ENCODE measurements around the gene MAGEA9B. TPM values are rescaled to one million over a fixed set of nuclear protein-coding genes. Genes with fewer than 3 reads are reported as not detected.
"Not testable (repeated sequence)": the region's sequence is repeated elsewhere in the genome, so short reads cannot be mapped to it uniquely, and the experiment has no call there.

Gene MAGEA9B, protein sequence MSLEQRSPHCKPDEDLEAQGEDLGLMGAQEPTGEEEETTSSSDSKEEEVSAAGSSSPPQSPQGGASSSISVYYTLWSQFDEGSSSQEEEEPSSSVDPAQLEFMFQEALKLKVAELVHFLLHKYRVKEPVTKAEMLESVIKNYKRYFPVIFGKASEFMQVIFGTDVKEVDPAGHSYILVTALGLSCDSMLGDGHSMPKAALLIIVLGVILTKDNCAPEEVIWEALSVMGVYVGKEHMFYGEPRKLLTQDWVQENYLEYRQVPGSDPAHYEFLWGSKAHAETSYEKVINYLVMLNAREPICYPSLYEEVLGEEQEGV
- total RNA-seq (2014; rRNA removed) = not detected in 2 replicates
- Bru-seq, nascent RNA = not detected
- BruChase-seq, experiment 1, labeled RNA remaining after a 6-hour chase = not detected
- BruChase-seq, experiment 2, labeled RNA remaining after a 2-hour chase = not detected
- long read RNA-seq = 0 reads

DNA sequence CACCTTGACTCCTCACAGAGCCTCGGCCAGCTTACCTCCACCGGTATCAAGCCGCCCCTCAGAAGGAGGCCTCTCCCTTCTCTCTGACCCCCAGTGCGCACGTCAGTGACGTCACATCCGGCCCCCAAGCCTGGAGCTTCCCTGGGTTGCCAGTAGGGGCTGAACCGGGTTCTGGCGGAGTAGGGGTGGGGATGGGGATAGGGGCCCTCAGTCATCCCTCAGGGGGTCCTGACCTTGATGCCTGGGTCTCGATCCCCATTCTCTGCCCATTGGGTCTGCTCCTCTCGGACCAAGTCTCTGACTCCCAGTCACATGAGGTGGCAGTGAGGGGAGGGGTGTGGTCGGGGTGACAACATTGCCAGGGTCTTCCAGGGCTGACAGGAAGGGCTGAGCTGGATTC lies at the start of gene MAGEA9B:
MAGEA9B (minus strand) TSS at position 101 of the 400 bp plus-strand sequence. CDS start 4,280 bp downstream, outside the sequence.
- H3K27me3 ChIP-seq (ENCODE audit: low read length); CTCF ChIA-PET; H3K27ac ChIP-seq (ENCODE audit: low read length); H3K4me3 ChIP-seq (ENCODE audit: low read length); H4K20me1 ChIP-seq (ENCODE audit: low read length); H3K4me1 ChIP-seq (ENCODE audit: insufficient read depth, low read length); H2AFZ ChIP-seq (ENCODE audit: low read length); H3K9me2 ChIP-seq (replicated peaks; ENCODE audit: low read length); DNase-seq; H3K4me2 ChIP-seq (ENCODE audit: low read length); H3K9ac ChIP-seq (ENCODE audit: low read length); H3K36me3 ChIP-seq (ENCODE audit: low read depth, low read length); H3K79me2 ChIP-seq (ENCODE audit: low read length); intact Hi-C loops (cut with micrococcal nuclease); ATAC-seq; H3K9me3 ChIP-seq (ENCODE audit: low read length); POLR2A ChIA-PET (ENCODE audit: unreplicated experiment); H3F3A ChIP-seq (ENCODE audit: low read length, unreplicated experiment); BruUV-seq (replicated peaks): not testable (repeated sequence)

DNA sequence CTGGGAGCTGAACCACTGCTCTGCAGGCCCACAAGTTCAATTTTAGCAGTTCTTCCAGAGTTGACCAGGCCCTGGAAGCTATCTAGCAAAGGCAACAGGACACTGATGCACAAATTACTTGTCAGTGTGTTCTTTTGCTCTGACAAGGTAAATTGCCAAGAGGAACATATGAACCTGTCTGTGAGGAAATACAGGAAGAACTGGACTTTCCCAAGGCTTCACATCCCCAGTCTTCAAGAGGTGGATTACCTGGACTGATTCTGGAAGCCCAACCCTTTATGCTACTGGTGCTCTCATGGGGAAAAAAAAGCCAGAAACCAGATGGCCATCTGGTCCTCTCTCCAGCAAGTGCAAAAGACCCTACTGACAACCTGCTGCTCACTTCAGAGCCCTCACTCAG lies 46.3 kb upstream of the MAGEA9B start:
- ChIA-PET CTCF (no interaction called here), POLR2A (ENCODE audit: unreplicated experiment) (no interaction called here)
- H3K9me2 ChIP-seq (replicated peaks; ENCODE audit: low read length) = no peaks in the 10 kb centered on the region
- TF ChIP-seq EZH2 (IDR thresholded peaks at IDR 0.05; ENCODE audit: low read length, unreplicated experiment) (no peak), EZH2phosphoT487 (IDR thresholded peaks at IDR 0.05; ENCODE audit: borderline replicate concordance, low read length) (no peak)
- TF ChIP-seq, protein P1, sequence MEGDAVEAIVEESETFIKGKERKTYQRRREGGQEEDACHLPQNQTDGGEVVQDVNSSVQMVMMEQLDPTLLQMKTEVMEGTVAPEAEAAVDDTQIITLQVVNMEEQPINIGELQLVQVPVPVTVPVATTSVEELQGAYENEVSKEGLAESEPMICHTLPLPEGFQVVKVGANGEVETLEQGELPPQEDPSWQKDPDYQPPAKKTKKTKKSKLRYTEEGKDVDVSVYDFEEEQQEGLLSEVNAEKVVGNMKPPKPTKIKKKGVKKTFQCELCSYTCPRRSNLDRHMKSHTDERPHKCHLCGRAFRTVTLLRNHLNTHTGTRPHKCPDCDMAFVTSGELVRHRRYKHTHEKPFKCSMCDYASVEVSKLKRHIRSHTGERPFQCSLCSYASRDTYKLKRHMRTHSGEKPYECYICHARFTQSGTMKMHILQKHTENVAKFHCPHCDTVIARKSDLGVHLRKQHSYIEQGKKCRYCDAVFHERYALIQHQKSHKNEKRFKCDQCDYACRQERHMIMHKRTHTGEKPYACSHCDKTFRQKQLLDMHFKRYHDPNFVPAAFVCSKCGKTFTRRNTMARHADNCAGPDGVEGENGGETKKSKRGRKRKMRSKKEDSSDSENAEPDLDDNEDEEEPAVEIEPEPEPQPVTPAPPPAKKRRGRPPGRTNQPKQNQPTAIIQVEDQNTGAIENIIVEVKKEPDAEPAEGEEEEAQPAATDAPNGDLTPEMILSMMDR (conservative IDR thresholded peaks at IDR 0.05; ENCODE audit: low read depth, low read length) = no peak
- H3K36me3 ChIP-seq (ENCODE audit: low read depth, low read length) = no peaks in the 10 kb centered on the region
- no peak overlapping the region for H3K27ac ChIP-seq (ENCODE audit: low read length)
- no peaks in the 10 kb centered on the region for H3K9me3 ChIP-seq (ENCODE audit: low read length)
- H3K4me1 ChIP-seq (ENCODE audit: insufficient read depth, low read length) = peaks cover 20% of the 10 kb centered on the region
- no peak overlapping the region for H3K4me2 ChIP-seq (ENCODE audit: low read length)
- H3F3A ChIP-seq (ENCODE audit: low read length, unreplicated experiment) = no peaks in the 10 kb centered on the region
- no peak overlapping the region for H2AFZ ChIP-seq (ENCODE audit: low read length)
- ATAC-seq (no peak), DNase-seq (no peak)
- peaks cover 7% of the 10 kb centered on the region; the same call in 1 of the 2 replicates for H3K27me3 ChIP-seq (ENCODE audit: low read length)
- H4K20me1 ChIP-seq (ENCODE audit: low read length) = peaks cover 4% of the 10 kb centered on the region; the same call in 1 of the 2 replicates
- intact Hi-C loops (cut with micrococcal nuclease) = no loop called here
- BruUV-seq (replicated peaks) = no TSS peak
- no peak overlapping the region for H3K4me3 ChIP-seq (ENCODE audit: low read length)
- peaks cover 27% of the 10 kb centered on the region for H3K79me2 ChIP-seq (ENCODE audit: low read length)
- no peak overlapping the region for H3K9ac ChIP-seq (ENCODE audit: low read length)

GRCh38 chrX:149631234-149632165 lies 44.2 kb upstream of the MAGEA9B start, which contains the start of gene TMEM185A:
TMEM185A (minus strand) TSS chrX:149631792; CDS start chrX:149631580, 212 bp downstream.
- Histone ChIP-seq H3K9ac (ENCODE audit: low read length) (peak within 1 kb of the TSS; percentile 73), H3K79me2 (ENCODE audit: low read length) (peaks cover 41% of the 10 kb centered on the region), H4K20me1 (ENCODE audit: low read length) (peaks cover 4% of the 10 kb centered on the region; the same call in 1 of the 2 replicates), H3K27ac (ENCODE audit: low read length) (no peak within 1 kb of the TSS), H3K9me2 (replicated peaks; ENCODE audit: low read length) (no peaks in the 10 kb centered on the region), H3F3A (ENCODE audit: low read length, unreplicated experiment) (no peaks in the 10 kb centered on the region), H3K4me1 (ENCODE audit: insufficient read depth, low read length) (peaks cover 21% of the 10 kb centered on the region), H3K27me3 (ENCODE audit: low read length) (peaks cover 2% of the 10 kb centered on the region; the same call in 1 of the 2 replicates), H3K9me3 (ENCODE audit: low read length) (no peaks in the 10 kb centered on the region), H3K36me3 (ENCODE audit: low read depth, low read length) (no peaks in the 10 kb centered on the region), H3K4me3 (ENCODE audit: low read length) (peak within 1 kb of the TSS; percentile 95), H3K4me2 (ENCODE audit: low read length) (peak within 1 kb of the TSS; percentile 95), H2AFZ (ENCODE audit: low read length) (peak within 1 kb of the TSS; percentile 95)
- no peak for TF ChIP-seq EZH2phosphoT487 (IDR thresholded peaks at IDR 0.05; ENCODE audit: borderline replicate concordance, low read length)
- no peak for TF ChIP-seq EZH2 (IDR thresholded peaks at IDR 0.05; ENCODE audit: low read length, unreplicated experiment)
- TF ChIP-seq, protein P1 (conservative IDR thresholded peaks at IDR 0.05; ENCODE audit: low read depth, low read length) = no peak
- peak; percentile 65 for DNase-seq
- peak; percentile 66 for ATAC-seq
- BruUV-seq (replicated peaks) = no TSS peak
- ChIA-PET POLR2A (ENCODE audit: unreplicated experiment) (no interaction called here), CTCF (no interaction called here)
- intact Hi-C loops (cut with micrococcal nuclease) = no loop called here

All from PC-3 (cell line).